Psoas muscle (tissue), 8 donors: ENCODE results near the gene CREB3L1. TPM values are rescaled to one million over a fixed set of nuclear protein-coding genes. Genes with fewer than 3 reads are reported as not detected.

Experiments
- ATAC-seq, 4 donors: fragments of 200-7000 bp; cut with Tn5 transposase; one replicate each; pipeline ENCODE4 v1.9.1; 2020; ENCODE audit warnings: moderate library complexity in 3 of 4, mild to moderate bottlenecking in 2 of 4
- DNase-seq, 2 donors: peaks; one replicate each; pipeline ENCODE4 v3.0.0-alpha.2; 2020
- H3K27ac ChIP-seq: fragments of 200-600 bp; one replicate; pipeline ENCODE4 v1.8.0; 2022
- H3K27me3 ChIP-seq, 3 donors: fragments of 200-600 bp in 1 of 3; one replicate each; pipeline versions ENCODE4 v1.6.1 to v1.8.0; 2013 to 2022; ENCODE audit warnings: low read length in 2 of 3, mild to moderate bottlenecking in 2 of 3, moderate library complexity in 1 of 3; ENCODE audit not compliant: insufficient read depth in 3 of 3
- H3K36me3 ChIP-seq, 2 donors: fragments of 200-600 bp in 1 of 2; one replicate each; pipeline versions ENCODE4 v1.6.1 to v1.8.0; 2013 to 2022; ENCODE audit warnings: low read depth in 1 of 2, mild to moderate bottlenecking in 1 of 2, moderate library complexity in 1 of 2; ENCODE audit not compliant: insufficient read depth in 1 of 2
- H3K4me1 ChIP-seq: fragments of 200-600 bp; one replicate; pipeline ENCODE4 v1.8.0; 2022
- H3K4me3 ChIP-seq: fragments of 200-600 bp; one replicate; pipeline ENCODE4 v1.8.0; 2022; ENCODE audit warnings: mild to moderate bottlenecking
- H3K9me3 ChIP-seq: fragments of 200-600 bp; one replicate; pipeline ENCODE4 v1.8.0; 2022
- WGBS, 3 donors: extraction: QIAGEN DNeasy Blood & Tissue Kit; methylation state at CpG; one replicate each; pipeline versions ENCODE4 v1.1.6 to v1.1.7; 2013; 5-methylcytosine and 5-hydroxymethylcytosine counted together
- intact Hi-C, 2 donors: fragments of 100-400 bp; cut with DNase I; formaldehyde crosslinking; loops; one replicate each; pipeline versions ENCODE4 v1.11.0 to v1.14.2; 2022
- polyA plus RNA-seq, 3 donors: library from polyadenylated mRNA; stranded (reverse); fragments of 200-250 nt; gene quantifications; one replicate each; pipeline ENCODE4 v1.2.3, GENCODE V29; 2013
- total RNA-seq, 4 donors: library from RNA; stranded (reverse); fragmentation: NEBNext Ultra II Directional in 2 of 4; extraction: Animal tissue kit (Norgen Biotek cat#: 25700) in 2 of 4; gene quantifications; one replicate each; pipeline versions ENCODE4 v1.2.1 to v1.2.4, GENCODE V29; 2021 to 2023
- TF ChIP-seq, protein P1 (sequence below): fragments of 200-600 bp; IDR thresholded peaks from one replicate; pipeline ENCODE4 v1.8.0; 2022; ENCODE audit warnings: antibody characterized with exemption
- donor health status: healthy with polysubstance abuse.
- donor health status: DM: no; HTN: no; CAD: no; lungs with moderate emphysema.
- donor health status: Bipolar disorder and iron deficiency.
- donor health status: healthy.
- donor health status: DM: yes; HTN: yes; CAD: no.
- donor health status: DM: no; HTN: no; CAD: no.
- donor health status: DM: no; HTN: no; CAD: no.
- donor health status: DM: yes; HTN: yes; CAD: no.

Gene CREB3L1
- total and polyA plus RNA-seq, 7 donors: 1.4 to 6.9 (median 2.2) TPM

DNA sequence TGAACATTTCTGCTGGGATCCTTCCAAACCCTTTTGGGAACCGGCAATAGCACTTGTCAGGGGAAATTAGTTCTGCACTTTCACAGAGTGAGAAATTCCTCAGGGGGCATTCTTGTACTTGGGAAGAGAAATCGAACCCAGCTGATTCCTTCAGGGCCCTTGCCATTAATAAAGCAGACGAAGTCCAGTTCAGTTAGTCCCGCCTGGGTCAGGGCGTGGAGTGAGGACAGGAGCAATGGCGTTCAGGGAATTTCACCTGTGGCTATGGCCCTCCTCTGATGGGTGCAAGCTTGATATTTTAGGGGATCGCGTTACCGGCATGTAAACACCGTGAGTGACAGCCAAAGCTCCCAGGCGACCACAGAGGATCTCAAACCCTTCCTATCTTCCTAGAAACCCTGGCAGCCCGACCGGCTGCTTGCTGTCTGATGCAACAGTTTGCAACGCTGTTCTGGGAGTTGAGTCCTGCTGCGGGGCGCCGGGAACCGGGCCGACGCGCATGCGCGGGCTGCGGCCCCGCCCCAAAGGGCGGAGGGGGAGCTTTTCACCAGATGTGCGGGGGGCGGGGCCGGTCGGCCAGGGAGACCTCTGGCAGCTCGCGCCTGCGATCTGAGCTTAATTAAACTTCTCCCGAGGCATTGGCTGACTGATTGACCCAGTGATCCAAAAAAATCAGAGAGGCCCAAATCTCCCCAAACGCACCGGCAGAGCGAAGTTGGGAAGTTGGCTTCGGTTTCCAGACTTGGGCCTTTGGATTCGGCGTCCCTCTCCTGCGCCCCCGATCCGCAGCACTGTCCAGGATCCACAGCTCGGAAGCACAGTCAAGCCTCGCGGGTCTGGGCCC is 34.3 kb upstream of the CREB3L1 start:
- no peaks in the 10 kb centered on the region for H3K27me3 ChIP-seq
- intact Hi-C loops: loop anchor here in 1 of 2 donors (5.0 kb wide), 1 partner anchor 369 kb away; no protein-coding TSS in a partner anchor
- ATAC-seq: peak; percentile 85 to 93 (median 88)

DNA sequence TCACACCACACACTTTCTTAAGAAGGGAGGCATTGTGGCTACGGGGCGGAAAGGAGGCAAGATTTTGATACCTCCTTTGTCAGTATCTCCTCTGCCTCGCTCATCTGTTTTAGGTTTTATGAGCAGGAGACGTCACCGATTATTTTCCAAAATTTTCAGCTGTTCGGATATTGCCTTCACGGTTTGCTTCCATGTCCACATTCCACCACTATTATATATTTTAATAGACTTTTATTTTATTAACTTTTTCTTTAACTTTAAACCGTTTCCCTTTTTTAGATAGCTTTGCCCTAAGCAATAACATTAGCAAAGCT is 33.7 kb upstream of the CREB3L1 start:
- Histone ChIP-seq H3K27me3 (no peaks in the 10 kb centered on the region), H3K27ac (peak overlapping the region; percentile 71), H3K9me3 (no peaks in the 10 kb centered on the region), H3K4me1 (peaks cover 9% of the 10 kb centered on the region), H3K36me3 (no peaks in the 10 kb centered on the region), H3K4me3 (peak overlapping the region; percentile 66)
- no peak for ATAC-seq
- DNase-seq: no peak
- TF ChIP-seq, protein P1, sequence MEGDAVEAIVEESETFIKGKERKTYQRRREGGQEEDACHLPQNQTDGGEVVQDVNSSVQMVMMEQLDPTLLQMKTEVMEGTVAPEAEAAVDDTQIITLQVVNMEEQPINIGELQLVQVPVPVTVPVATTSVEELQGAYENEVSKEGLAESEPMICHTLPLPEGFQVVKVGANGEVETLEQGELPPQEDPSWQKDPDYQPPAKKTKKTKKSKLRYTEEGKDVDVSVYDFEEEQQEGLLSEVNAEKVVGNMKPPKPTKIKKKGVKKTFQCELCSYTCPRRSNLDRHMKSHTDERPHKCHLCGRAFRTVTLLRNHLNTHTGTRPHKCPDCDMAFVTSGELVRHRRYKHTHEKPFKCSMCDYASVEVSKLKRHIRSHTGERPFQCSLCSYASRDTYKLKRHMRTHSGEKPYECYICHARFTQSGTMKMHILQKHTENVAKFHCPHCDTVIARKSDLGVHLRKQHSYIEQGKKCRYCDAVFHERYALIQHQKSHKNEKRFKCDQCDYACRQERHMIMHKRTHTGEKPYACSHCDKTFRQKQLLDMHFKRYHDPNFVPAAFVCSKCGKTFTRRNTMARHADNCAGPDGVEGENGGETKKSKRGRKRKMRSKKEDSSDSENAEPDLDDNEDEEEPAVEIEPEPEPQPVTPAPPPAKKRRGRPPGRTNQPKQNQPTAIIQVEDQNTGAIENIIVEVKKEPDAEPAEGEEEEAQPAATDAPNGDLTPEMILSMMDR: no peak
- intact Hi-C loops: loop anchor here in 1 of 2 donors (5.0 kb wide), 1 partner anchor 369 kb away; no protein-coding TSS in a partner anchor
- 26 to 33% (median 26%) methylated on average over 8 of the region's 8 CpGs for WGBS, 3 donors

More for the DNA sequence above, 34.3 kb upstream of the CREB3L1 start:
- DNase-seq: peak; percentile 95 to 96
- TF ChIP-seq, protein P1: no peak
- Histone ChIP-seq H3K4me1 (peaks cover 10% of the 10 kb centered on the region), H3K36me3 (no peaks in the 10 kb centered on the region), H3K27ac (peak overlapping the region; percentile 71), H3K4me3 (peak overlapping the region; percentile 66), H3K9me3 (no peaks in the 10 kb centered on the region)
- WGBS, 3 donors: 0 to 1% (median 1%) methylated on average over 44 to 46 of the region's 46 CpGs

DNA sequence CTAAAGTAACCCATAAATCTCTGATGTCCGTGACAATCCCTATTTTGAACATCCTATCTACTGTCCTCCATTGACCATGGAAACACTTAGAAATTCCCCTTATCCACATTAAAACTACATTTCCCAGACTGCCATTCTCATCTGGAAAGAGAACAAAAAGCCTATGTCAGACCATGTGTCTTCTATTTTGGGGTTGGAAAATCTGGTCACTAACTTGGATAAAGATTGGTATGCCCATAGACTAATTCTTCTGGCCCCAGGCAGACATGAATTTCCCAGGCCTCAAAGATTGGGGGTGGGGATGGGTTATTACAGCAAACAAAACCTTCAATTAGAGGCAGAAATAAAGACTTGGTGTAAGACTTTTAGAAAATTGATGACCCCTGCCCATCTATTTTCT is 30.9 kb upstream of the CREB3L1 start:
- Histone ChIP-seq H3K36me3 (no peaks in the 10 kb centered on the region), H3K9me3 (no peaks in the 10 kb centered on the region), H3K27ac (no peak overlapping the region), H3K27me3 (no peaks in the 10 kb centered on the region), H3K4me1 (peaks cover 6% of the 10 kb centered on the region), H3K4me3 (no peak overlapping the region)
- TF ChIP-seq, protein P1: no peak
- no peak for ATAC-seq
- intact Hi-C loops: no loop called here
- 81 to 95% (median 83%) methylated on average over 1 of the region's 1 CpG for WGBS, 3 donors
- no peak for DNase-seq

DNA sequence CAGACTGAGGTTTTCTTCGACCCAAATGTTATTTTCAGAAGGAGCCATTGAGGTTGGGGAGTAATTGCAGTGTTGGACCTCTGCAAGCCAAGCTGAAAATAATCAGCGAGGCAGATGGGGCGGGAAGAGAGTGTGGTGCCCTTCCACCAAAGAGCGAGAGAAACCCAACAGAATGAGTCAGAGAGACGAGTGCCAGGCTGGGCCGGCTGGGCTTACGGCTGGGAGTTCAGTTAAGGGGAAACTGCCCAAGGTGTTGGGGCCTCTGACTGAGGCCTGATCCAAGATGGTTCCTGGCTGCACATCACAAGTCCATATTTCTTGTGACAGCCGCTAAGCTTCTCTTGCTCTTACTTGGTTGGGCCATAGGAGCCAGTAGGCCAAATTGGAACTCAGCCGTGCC is 30.4 kb upstream of the CREB3L1 start:
- no peak overlapping the region for H3K4me3 ChIP-seq
- H3K36me3 ChIP-seq: no peaks in the 10 kb centered on the region
- H3K27ac ChIP-seq: no peak overlapping the region
- H3K9me3 ChIP-seq: no peaks in the 10 kb centered on the region
- H3K27me3 ChIP-seq: no peaks in the 10 kb centered on the region
- TF ChIP-seq, protein P1: no peak
- intact Hi-C loops: no loop called here
- peak; percentile 32 to 81 (median 40) for ATAC-seq
- peak in 1 of 2 donors; percentile 48 for DNase-seq
- peaks cover 6% of the 10 kb centered on the region for H3K4me1 ChIP-seq
- 41 to 62% (median 44%) methylated on average over 9 of the region's 9 CpGs for WGBS, 3 donors
